ENCODE results near the gene SLC2A5.

DNA sequence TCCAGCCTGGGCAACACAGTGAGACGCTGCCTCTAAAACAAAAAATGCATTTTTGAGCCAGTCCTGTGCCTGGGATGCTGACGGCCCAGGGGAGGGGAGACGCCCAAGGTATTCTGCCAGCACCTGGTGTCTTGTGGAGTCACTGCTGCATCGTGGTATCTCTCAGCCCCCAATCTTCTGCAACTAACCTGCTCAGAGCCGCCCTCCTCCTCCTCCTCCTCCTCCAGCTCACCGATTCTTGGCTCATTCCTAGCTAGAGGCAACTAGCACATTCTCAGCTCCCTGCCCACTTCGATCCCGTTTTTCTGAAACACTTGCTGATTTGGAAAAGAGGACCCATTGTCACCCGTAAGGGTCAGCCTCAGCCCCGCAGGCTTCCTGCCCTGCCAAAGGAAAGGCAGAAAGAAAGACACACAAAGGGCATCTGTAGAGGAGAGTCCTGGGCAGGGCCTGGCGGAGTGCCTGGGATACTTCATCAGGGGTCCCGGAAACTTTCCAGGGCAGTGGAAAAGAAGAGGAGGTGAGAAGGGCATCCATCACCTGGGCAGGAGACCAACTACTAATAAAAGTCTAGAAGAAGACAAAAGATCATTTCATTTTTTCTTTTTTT lies 38.7 kb upstream of the SLC2A5 start:
- TF ChIP-seq POLR2A (IDR thresholded peaks at IDR 0.05) (no peak), POLR2AphosphoS5 (IDR thresholded peaks at IDR 0.05) (no peak)
- TF ChIP-seq, protein P1, sequence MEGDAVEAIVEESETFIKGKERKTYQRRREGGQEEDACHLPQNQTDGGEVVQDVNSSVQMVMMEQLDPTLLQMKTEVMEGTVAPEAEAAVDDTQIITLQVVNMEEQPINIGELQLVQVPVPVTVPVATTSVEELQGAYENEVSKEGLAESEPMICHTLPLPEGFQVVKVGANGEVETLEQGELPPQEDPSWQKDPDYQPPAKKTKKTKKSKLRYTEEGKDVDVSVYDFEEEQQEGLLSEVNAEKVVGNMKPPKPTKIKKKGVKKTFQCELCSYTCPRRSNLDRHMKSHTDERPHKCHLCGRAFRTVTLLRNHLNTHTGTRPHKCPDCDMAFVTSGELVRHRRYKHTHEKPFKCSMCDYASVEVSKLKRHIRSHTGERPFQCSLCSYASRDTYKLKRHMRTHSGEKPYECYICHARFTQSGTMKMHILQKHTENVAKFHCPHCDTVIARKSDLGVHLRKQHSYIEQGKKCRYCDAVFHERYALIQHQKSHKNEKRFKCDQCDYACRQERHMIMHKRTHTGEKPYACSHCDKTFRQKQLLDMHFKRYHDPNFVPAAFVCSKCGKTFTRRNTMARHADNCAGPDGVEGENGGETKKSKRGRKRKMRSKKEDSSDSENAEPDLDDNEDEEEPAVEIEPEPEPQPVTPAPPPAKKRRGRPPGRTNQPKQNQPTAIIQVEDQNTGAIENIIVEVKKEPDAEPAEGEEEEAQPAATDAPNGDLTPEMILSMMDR (IDR thresholded peaks at IDR 0.05), result no peak
